Fibroblast of pulmonary artery (primary cell): ENCODE results near the gene MOCOS.

Experiments used
- DNase-seq: peaks from one replicate; pipeline ENCODE4 v3.0.0-alpha.2; 2010; ENCODE audit warnings: low read depth
- H3K4me3 ChIP-seq: replicated peaks from 2 replicates; pipeline ENCODE4 v1.5.1; 2011; ENCODE audit warnings: low read depth, mild to moderate bottlenecking, control low read depth, low read length, moderate library complexity
- CTCF ChIP-seq: IDR thresholded peaks from 2 replicates; pipeline ENCODE4 v1.5.1; 2011; ENCODE audit warnings: mild to moderate bottlenecking, control low read depth, low read length, inconsistent platforms; ENCODE audit errors: missing control alignments

MOCOS gene

GRCh38 chr18:36191286-36191685 lies 4.0 kb downstream of the MOCOS start:
- H3K4me3 ChIP-seq = no peak overlapping the region
- no peak for DNase-seq
- no peak for TF ChIP-seq CTCF

- DNase-seq = no peak
Measured at GRCh38 chr18:36191711-36192110, 4.4 kb downstream of the MOCOS start.

GRCh38 chr18:36194600-36195315 lies 7.5 kb downstream of the MOCOS start:
- DNase-seq = no peak

More at GRCh38 chr18:36191711-36192110, 4.4 kb downstream of the MOCOS start:
- no peak for TF ChIP-seq CTCF
- H3K4me3 ChIP-seq = no peak overlapping the region

GRCh38 chr18:36195427-36196122 lies 8.3 kb downstream of the MOCOS start:
- peak; percentile 40 for DNase-seq
- H3K4me3 ChIP-seq = no peak overlapping the region
- TF ChIP-seq CTCF = no peak

More at GRCh38 chr18:36194600-36195315, 7.5 kb downstream of the MOCOS start:
- H3K4me3 ChIP-seq = no peak overlapping the region
- TF ChIP-seq CTCF = no peak

GRCh38 chr18:36196238-36196995 lies 9.1 kb downstream of the MOCOS start:
- TF ChIP-seq CTCF = no peak
- H3K4me3 ChIP-seq = no peak overlapping the region
- no peak for DNase-seq

- no peak overlapping the region for H3K4me3 ChIP-seq
- no peak for TF ChIP-seq CTCF
- no peak for DNase-seq
Measured at GRCh38 chr18:36197511-36198166, 10.3 kb downstream of the MOCOS start.
